K562 (cell line): ENCODE measurements around the gene ADAMTS2. TPM values are rescaled to one million over a fixed set of nuclear protein-coding genes. Genes with fewer than 3 reads are reported as not detected.

Experiments used
- CREB3 ChIP-seq: fragments of 450-650 bp; conservative IDR thresholded peaks from 2 replicates; pipeline ENCODE4 v1.6.1; 2016; ENCODE audit warnings: missing genetic modification characterization, low read depth, mild to moderate bottlenecking, missing compliant biosample characterization, moderate library complexity
- E2F8 ChIP-seq: fragments of 450-650 bp; IDR thresholded peaks from 2 replicates; pipeline ENCODE4 v1.7.1; 2018; ENCODE audit warnings: mild to moderate bottlenecking, low read depth; ENCODE audit not compliant: partially characterized antibody
- NFXL1 ChIP-seq: fragments of 450-650 bp; formaldehyde crosslinking; IDR thresholded peaks from 2 replicates; pipeline ENCODE4 v1.4.0; 2021; ENCODE audit warnings: mild to moderate bottlenecking
- PCBP2 ChIP-seq: fragments of 200-400 bp; formaldehyde crosslinking; IDR thresholded peaks from 2 replicates; pipeline ENCODE4 v1.6.1; 2018; ENCODE audit warnings: low read length, low read depth, mild to moderate bottlenecking, moderate library complexity; ENCODE audit not compliant: poor library complexity, severe bottlenecking
- USF1 ChIP-seq: sonication (generic); formaldehyde crosslinking; IDR thresholded peaks from 2 replicates; pipeline ENCODE4 v1.9.0; 2022; ENCODE audit warnings: mild to moderate bottlenecking, missing genetic modification reagents
- XRCC3 ChIP-seq: fragments of 450-650 bp; IDR thresholded peaks from 2 replicates; pipeline ENCODE4 v1.6.1; 2017; ENCODE audit warnings: mild to moderate bottlenecking, moderate library complexity
- ZNF133 ChIP-seq: fragments of 250-450 bp; sonication (Bioruptor Pico); IDR thresholded peaks from 2 replicates; pipeline ENCODE4 v1.4.0; 2020; ENCODE audit warnings: mild to moderate bottlenecking
- ZNF436 ChIP-seq: fragments of 250-450, 450-650 bp; sonication (Bioruptor Pico); formaldehyde crosslinking; IDR thresholded peaks from 2 replicates; pipeline ENCODE4 v1.7.0; 2020; ENCODE audit warnings: mild to moderate bottlenecking
- polyA plus RNA-seq, 8 experiments: library from polyadenylated mRNA; depleted of rRNA in 4 of 8; stranded (reverse) in 5 of 8; unstranded in 3 of 8; fragments of >200 nt; fragmentation: Nextera tagmentation in 2 of 8; fragmentation: Illumina TruSeq in 1 of 8; extraction: Ambion mirVana in 2 of 8; extraction: Trizol in 1 of 8; gene quantifications; 2 replicates each; pipeline versions ENCODE4 v1.2.1 to v1.2.3, GENCODE V29; 2011 to 2014; ENCODE audit warnings: inconsistent platforms in 1 of 8, missing spikeins in 1 of 8
- total RNA-seq, 7 experiments: library from RNA; depleted of rRNA in 6 of 7; stranded (reverse); fragments of >200 nt in 6 of 7; fragmentation: Illumina TruSeq in 2 of 7; extraction: Trizol in 2 of 7; gene quantifications; 2 replicates each; pipeline versions ENCODE4 v1.2.1 to v1.2.3, GENCODE V29; 2011 to 2021; ENCODE audit warnings: low replicate concordance in 1 of 7
- TF ChIP-seq, protein P1 (sequence below), 2 experiments: IDR thresholded peaks; 2 replicates each; pipeline ENCODE4 v1.6.1; 2012; ENCODE audit warnings: improper control_type of control experiment in 2 of 2, low read depth in 2 of 2, low read length in 2 of 2, borderline replicate concordance in 1 of 2

The ADAMTS2 gene
- total and polyA plus RNA-seq, 9 of the 15 experiments (the other 6 are each of a cell fraction or from before 2014, with no cell fraction given) = not detected

- TF ChIP-seq, protein P1, sequence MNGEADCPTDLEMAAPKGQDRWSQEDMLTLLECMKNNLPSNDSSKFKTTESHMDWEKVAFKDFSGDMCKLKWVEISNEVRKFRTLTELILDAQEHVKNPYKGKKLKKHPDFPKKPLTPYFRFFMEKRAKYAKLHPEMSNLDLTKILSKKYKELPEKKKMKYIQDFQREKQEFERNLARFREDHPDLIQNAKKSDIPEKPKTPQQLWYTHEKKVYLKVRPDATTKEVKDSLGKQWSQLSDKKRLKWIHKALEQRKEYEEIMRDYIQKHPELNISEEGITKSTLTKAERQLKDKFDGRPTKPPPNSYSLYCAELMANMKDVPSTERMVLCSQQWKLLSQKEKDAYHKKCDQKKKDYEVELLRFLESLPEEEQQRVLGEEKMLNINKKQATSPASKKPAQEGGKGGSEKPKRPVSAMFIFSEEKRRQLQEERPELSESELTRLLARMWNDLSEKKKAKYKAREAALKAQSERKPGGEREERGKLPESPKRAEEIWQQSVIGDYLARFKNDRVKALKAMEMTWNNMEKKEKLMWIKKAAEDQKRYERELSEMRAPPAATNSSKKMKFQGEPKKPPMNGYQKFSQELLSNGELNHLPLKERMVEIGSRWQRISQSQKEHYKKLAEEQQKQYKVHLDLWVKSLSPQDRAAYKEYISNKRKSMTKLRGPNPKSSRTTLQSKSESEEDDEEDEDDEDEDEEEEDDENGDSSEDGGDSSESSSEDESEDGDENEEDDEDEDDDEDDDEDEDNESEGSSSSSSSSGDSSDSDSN (IDR thresholded peaks at IDR 0.05; ENCODE audit: borderline replicate concordance in 1 of 2, low read depth in 2 of 2, low read length in 2 of 2) = no peak
- TF ChIP-seq NFXL1 (CRISPR knock-in tag) = no peak
- TF ChIP-seq PCBP2 = no peak
- no peak for TF ChIP-seq XRCC3
- TF ChIP-seq ZNF133 = no peak
- TF ChIP-seq CREB3 = no peak
- TF ChIP-seq ZNF436 (CRISPR knock-in tag) = no peak
- no peak for TF ChIP-seq USF1 (CRISPR knock-in tag)
- no peak for TF ChIP-seq E2F8
Observed at GRCh38 chr5:179278546-179278945, 66.7 kb downstream of the ADAMTS2 start (continued).
